Astrocyte (in vitro differentiated cells and primary cell): ENCODE data around the gene ALOX15. TPM values are rescaled to one million over a fixed set of nuclear protein-coding genes. Genes with fewer than 3 reads are reported as not detected.

Experiments used
- DNase-seq: peaks from one replicate; pipeline ENCODE4 v3.0.0-alpha.2; 2010; ENCODE audit warnings: low read depth
- FAIRE-seq: peaks from 2 replicates; lab custom pipeline; 2011; peaks lifted over from hg19 to GRCh38; lab: Jason Lieb, UNC
- H2AFZ ChIP-seq: 2 replicates; pipeline ENCODE4 v1.6.0; 2012; ENCODE audit warnings: low read depth, low read length, inconsistent platforms
- H3K27ac ChIP-seq: 2 replicates; pipeline ENCODE4 v1.5.1; 2011; ENCODE audit warnings: low read depth, low read length, inconsistent platforms
- H3K27me3 ChIP-seq: 2 replicates; pipeline ENCODE4 v1.6.0; 2011; ENCODE audit warnings: low read length, inconsistent platforms; ENCODE audit not compliant: insufficient read depth
- H3K36me3 ChIP-seq: 2 replicates; pipeline ENCODE4 v1.5.1; 2011; ENCODE audit warnings: low read length, inconsistent platforms; ENCODE audit not compliant: insufficient read depth
- H3K4me1 ChIP-seq: 2 replicates; pipeline ENCODE4 v1.5.1; 2011; ENCODE audit warnings: low read length, inconsistent platforms; ENCODE audit not compliant: insufficient read depth
- H3K4me2 ChIP-seq: 2 replicates; pipeline ENCODE4 v1.6.0; 2012; ENCODE audit warnings: low read length, inconsistent platforms
- H3K4me3 ChIP-seq: 2 replicates; pipeline ENCODE4 v1.5.1; 2011; ENCODE audit warnings: low read depth, mild to moderate bottlenecking, low read length, inconsistent platforms; ENCODE audit not compliant: insufficient read depth
- H3K79me2 ChIP-seq: 2 replicates; pipeline ENCODE4 v1.6.0; 2012; ENCODE audit warnings: mild to moderate bottlenecking, low read length, inconsistent platforms; ENCODE audit not compliant: insufficient read depth
- H3K9ac ChIP-seq: 2 replicates; pipeline ENCODE4 v1.6.0; 2012; ENCODE audit warnings: mild to moderate bottlenecking, low read length, inconsistent platforms
- H3K9me3 ChIP-seq: 2 replicates; pipeline ENCODE4 v1.5.1; 2012; ENCODE audit warnings: low read depth, mild to moderate bottlenecking, low read length, inconsistent platforms; ENCODE audit not compliant: insufficient read depth
- H4K20me1 ChIP-seq: 2 replicates; pipeline ENCODE4 v1.6.0; 2012; ENCODE audit warnings: low read length, inconsistent platforms; ENCODE audit not compliant: insufficient read depth
- H3K27ac Mint-ChIP-seq: one replicate; pipeline ENCODE4 v1.8.0; 2021; ENCODE audit warnings: mild to moderate bottlenecking, mixed read lengths; ENCODE audit not compliant: unreplicated experiment
- H3K27me3 Mint-ChIP-seq: one replicate; pipeline ENCODE4 v1.8.0; 2021; ENCODE audit warnings: low read depth, mixed read lengths; ENCODE audit not compliant: unreplicated experiment
- H3K36me3 Mint-ChIP-seq: one replicate; pipeline ENCODE4 v1.8.0; 2021; ENCODE audit warnings: low read depth, mixed read lengths; ENCODE audit not compliant: unreplicated experiment
- H3K4me1 Mint-ChIP-seq: one replicate; pipeline ENCODE4 v1.8.0; 2021; ENCODE audit warnings: low read depth, mixed read lengths; ENCODE audit not compliant: unreplicated experiment
- H3K4me3 Mint-ChIP-seq: one replicate; pipeline ENCODE4 v1.8.0; 2021; ENCODE audit warnings: mild to moderate bottlenecking, moderate library complexity, mixed read lengths; ENCODE audit not compliant: unreplicated experiment
- H3K9me3 Mint-ChIP-seq: one replicate; pipeline ENCODE4 v1.8.0; 2021; ENCODE audit warnings: mild to moderate bottlenecking, mixed read lengths; ENCODE audit not compliant: unreplicated experiment
- EZH2 ChIP-seq: IDR thresholded peaks from 2 replicates; pipeline ENCODE4 v1.6.1; 2012; ENCODE audit warnings: mild to moderate bottlenecking, low read length, inconsistent platforms; ENCODE audit not compliant: insufficient read depth
- total RNA-seq: library from RNA; stranded (reverse); gene quantifications from 2 replicates; pipeline ENCODE4 v1.2.1, GENCODE V29; 2021
- TF ChIP-seq, protein P1 (sequence below): IDR thresholded peaks from 2 replicates; pipeline ENCODE4 v1.5.1; 2011; ENCODE audit warnings: low read depth, mild to moderate bottlenecking, inconsistent platforms, low read length, moderate library complexity; ENCODE audit not compliant: insufficient read depth

Gene ALOX15
- total RNA-seq, 1 donor from 2014 or later = 0.07 TPM

DNA sequence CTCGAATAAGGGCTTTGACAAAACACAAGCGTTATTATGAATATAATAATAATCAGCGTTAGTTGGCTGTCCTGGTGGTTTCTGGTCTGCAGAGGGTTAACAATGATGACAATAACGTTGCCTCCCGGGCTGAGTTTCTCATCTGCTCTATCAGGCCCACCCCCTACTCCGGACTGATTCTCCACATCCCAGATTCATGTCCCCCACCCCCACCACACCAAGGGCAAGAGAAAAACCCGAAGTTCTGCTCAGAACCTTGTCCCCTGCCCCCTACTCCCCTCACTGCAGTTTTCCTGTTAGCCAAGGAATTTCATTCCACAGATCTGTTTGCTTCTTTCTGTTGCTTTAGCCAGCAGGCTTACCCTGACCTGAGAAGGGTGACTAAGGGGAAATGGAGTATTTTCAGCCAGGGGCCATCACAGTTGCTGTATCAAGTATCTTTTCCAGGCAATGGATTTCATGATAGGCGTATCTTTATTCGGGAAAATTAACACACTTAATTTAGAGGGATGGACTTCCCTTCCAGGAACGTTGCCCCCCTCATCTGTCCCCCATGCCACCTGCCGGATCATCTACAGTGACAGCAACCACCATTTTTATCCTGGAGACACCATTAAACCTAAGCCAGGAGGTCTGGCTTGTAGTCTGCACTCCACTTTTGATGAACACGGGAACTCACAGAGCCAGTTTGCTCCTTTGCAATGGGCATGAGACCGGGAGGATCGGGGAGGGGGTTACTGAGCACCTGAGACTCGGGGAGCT lies 23.7 kb downstream of the ALOX15 start:
- no peaks in the 10 kb centered on the region for H4K20me1 ChIP-seq
- no peaks in the 10 kb centered on the region for H3K36me3 ChIP-seq
- H3K27me3 Mint-ChIP-seq = peaks cover 14% of the 10 kb centered on the region
- no peak overlapping the region for H3K27ac ChIP-seq
- H3K27me3 ChIP-seq = peaks cover 16% of the 10 kb centered on the region
- no peak overlapping the region for H3K9ac ChIP-seq
- no peak overlapping the region for H3K4me3 ChIP-seq
- H3K4me3 Mint-ChIP-seq = no peak overlapping the region
- peaks cover 2% of the 10 kb centered on the region for H3K9me3 Mint-ChIP-seq
- no peaks in the 10 kb centered on the region for H3K4me1 ChIP-seq
- H3K9me3 ChIP-seq = no peaks in the 10 kb centered on the region
- H3K4me2 ChIP-seq = no peak overlapping the region
- H2AFZ ChIP-seq = no peak overlapping the region
- DNase-seq (no peak), FAIRE-seq (no peak)
- TF ChIP-seq, protein P1, sequence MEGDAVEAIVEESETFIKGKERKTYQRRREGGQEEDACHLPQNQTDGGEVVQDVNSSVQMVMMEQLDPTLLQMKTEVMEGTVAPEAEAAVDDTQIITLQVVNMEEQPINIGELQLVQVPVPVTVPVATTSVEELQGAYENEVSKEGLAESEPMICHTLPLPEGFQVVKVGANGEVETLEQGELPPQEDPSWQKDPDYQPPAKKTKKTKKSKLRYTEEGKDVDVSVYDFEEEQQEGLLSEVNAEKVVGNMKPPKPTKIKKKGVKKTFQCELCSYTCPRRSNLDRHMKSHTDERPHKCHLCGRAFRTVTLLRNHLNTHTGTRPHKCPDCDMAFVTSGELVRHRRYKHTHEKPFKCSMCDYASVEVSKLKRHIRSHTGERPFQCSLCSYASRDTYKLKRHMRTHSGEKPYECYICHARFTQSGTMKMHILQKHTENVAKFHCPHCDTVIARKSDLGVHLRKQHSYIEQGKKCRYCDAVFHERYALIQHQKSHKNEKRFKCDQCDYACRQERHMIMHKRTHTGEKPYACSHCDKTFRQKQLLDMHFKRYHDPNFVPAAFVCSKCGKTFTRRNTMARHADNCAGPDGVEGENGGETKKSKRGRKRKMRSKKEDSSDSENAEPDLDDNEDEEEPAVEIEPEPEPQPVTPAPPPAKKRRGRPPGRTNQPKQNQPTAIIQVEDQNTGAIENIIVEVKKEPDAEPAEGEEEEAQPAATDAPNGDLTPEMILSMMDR = no peak
- no peak for TF ChIP-seq EZH2
- no peak overlapping the region for H3K27ac Mint-ChIP-seq
- no peaks in the 10 kb centered on the region for H3K36me3 Mint-ChIP-seq
- H3K4me1 Mint-ChIP-seq = peaks cover 4% of the 10 kb centered on the region
- no peaks in the 10 kb centered on the region for H3K79me2 ChIP-seq

DNA sequence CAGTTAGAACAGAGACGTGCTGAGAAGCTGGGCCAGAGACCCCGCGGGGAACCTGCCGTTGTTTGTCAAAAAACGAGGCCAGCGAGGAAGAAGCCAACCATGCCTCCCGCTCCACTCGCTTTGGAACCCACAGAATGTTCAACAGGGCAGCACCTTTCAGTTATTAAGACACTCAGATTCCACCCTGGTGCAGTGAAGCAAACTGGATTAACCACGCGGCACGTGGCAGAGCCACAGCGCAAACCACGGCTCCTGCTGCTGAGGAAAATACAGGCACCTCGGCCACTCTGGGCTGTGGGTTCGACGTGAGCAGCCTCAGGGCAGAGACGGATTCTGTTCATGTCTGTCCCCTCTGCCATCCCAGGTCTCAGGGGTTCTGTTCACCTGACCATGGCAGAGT lies 24.4 kb downstream of the ALOX15 start:
- Mint-ChIP-seq H3K4me1 (peaks cover 4% of the 10 kb centered on the region), H3K4me3 (no peak overlapping the region), H3K27ac (no peak overlapping the region), H3K36me3 (no peaks in the 10 kb centered on the region), H3K9me3 (peaks cover 2% of the 10 kb centered on the region), H3K27me3 (peaks cover 17% of the 10 kb centered on the region)
- Histone ChIP-seq H3K9me3 (no peaks in the 10 kb centered on the region), H4K20me1 (no peaks in the 10 kb centered on the region), H2AFZ (no peak overlapping the region), H3K27me3 (peaks cover 16% of the 10 kb centered on the region), H3K9ac (no peak overlapping the region), H3K4me2 (no peak overlapping the region), H3K4me3 (no peak overlapping the region), H3K27ac (no peak overlapping the region), H3K79me2 (no peaks in the 10 kb centered on the region), H3K36me3 (no peaks in the 10 kb centered on the region), H3K4me1 (no peaks in the 10 kb centered on the region)
- no peak for TF ChIP-seq EZH2
- TF ChIP-seq, protein P1 = no peak
- no peak for FAIRE-seq
- DNase-seq = no peak

DNA sequence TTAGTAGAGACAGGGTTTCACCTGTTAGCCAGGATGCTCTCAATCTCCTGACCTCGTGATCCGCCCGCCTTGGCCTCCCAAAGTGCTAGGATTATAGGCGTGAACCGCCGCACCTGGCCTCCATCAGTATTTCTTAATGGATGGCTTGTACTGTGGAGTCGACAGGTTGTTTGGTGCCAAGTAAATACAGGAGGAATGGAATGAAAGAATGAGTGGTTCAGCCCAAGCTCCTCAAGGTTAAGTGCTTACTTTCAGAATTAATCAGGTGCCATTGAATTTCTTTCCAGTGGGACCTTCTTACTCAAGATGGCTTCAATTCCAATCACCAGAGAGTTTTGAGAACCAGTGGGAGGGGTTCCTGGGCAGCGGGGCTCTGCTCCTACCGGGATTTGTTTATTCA lies 25.0 kb downstream of the ALOX15 start:
- FAIRE-seq = no peak
- H3K9me3 Mint-ChIP-seq = peaks cover 2% of the 10 kb centered on the region
- H3K27me3 ChIP-seq = peaks cover 16% of the 10 kb centered on the region
- peaks cover 17% of the 10 kb centered on the region for H3K27me3 Mint-ChIP-seq
- TF ChIP-seq EZH2 = no peak
- H3K36me3 Mint-ChIP-seq = no peaks in the 10 kb centered on the region
- H4K20me1 ChIP-seq = no peaks in the 10 kb centered on the region
- no peaks in the 10 kb centered on the region for H3K79me2 ChIP-seq
- H3K27ac ChIP-seq = no peak overlapping the region
- no peak overlapping the region for H3K4me3 Mint-ChIP-seq
- H3K4me2 ChIP-seq = no peak overlapping the region
- H3K4me3 ChIP-seq = no peak overlapping the region
- H3K4me1 Mint-ChIP-seq = peaks cover 4% of the 10 kb centered on the region
- no peak overlapping the region for H2AFZ ChIP-seq
- no peak overlapping the region for H3K27ac Mint-ChIP-seq
- DNase-seq = no peak
- no peaks in the 10 kb centered on the region for H3K4me1 ChIP-seq
- no peaks in the 10 kb centered on the region for H3K9me3 ChIP-seq
- H3K9ac ChIP-seq = no peak overlapping the region
- H3K36me3 ChIP-seq = no peaks in the 10 kb centered on the region
